ENCODE results near the gene GPR137B. TPM values are rescaled to one million over a fixed set of nuclear protein-coding genes. Genes with fewer than 3 reads are reported as not detected.

The GPR137B gene, protein sequence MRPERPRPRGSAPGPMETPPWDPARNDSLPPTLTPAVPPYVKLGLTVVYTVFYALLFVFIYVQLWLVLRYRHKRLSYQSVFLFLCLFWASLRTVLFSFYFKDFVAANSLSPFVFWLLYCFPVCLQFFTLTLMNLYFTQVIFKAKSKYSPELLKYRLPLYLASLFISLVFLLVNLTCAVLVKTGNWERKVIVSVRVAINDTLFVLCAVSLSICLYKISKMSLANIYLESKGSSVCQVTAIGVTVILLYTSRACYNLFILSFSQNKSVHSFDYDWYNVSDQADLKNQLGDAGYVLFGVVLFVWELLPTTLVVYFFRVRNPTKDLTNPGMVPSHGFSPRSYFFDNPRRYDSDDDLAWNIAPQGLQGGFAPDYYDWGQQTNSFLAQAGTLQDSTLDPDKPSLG
- total RNA-seq: 10.2 and 17.7 TPM in 2 replicates

GRCh38 chr1:236142253-236143103 lies at the start of gene GPR137B:
Gene GPR137B (plus strand): TSS chr1:236142539. CDS start chr1:236142623, 84 bp downstream.

Other genes starting within 250 kb of the GPR137B start
- gene NID1, start 77.4 kb upstream of the GPR137B start, total RNA-seq: 148 and 219 TPM in 2 replicates
- 5.7 and 6.3 TPM in 2 replicates for gene ERO1B, start 139.4 kb downstream of the GPR137B start, total RNA-seq